Measurements from ENCODE around the gene NBPF20. TPM values are rescaled to one million over a fixed set of nuclear protein-coding genes. Genes with fewer than 3 reads are reported as not detected.
A peak's percentile ranks its signal among the peaks of the same experiment; 100 is the strongest.
"Not testable (repeated sequence)": the region's sequence is repeated elsewhere in the genome, so short reads cannot be mapped to it uniquely, and the experiment has no call there.

The NBPF20 gene, protein sequence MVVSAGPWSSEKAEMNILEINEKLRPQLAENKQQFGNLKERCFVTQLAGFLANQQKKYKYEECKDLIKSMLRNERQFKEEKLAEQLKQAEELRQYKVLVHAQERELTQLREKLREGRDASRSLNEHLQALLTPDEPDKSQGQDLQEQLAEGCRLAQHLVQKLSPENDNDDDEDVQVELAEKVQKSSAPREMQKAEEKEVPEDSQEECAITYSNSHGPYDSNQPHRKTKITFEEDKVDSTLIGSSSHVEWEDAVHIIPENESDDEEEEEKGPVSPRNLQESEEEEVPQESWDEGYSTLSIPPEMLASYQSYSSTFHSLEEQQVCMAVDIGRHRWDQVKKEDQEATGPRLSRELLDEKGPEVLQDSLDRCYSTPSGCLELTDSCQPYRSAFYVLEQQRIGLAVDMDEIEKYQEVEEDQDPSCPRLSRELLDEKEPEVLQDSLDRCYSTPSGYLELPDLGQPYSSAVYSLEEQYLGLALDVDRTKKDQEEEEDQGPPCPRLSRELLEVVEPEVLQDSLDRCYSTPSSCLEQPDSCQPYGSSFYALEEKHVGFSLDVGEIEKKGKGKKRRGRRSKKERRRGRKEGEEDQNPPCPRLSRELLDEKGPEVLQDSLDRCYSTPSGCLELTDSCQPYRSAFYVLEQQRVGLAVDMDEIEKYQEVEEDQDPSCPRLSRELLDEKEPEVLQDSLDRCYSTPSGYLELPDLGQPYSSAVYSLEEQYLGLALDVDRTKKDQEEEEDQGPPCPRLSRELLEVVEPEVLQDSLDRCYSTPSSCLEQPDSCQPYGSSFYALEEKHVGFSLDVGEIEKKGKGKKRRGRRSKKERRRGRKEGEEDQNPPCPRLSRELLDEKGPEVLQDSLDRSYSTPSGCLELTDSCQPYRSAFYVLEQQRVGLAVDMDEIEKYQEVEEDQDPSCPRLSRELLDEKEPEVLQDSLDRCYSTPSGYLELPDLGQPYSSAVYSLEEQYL (N-terminal part only)
- total RNA-seq (ENCODE audit: low replicate concordance): 0.37 and 0.68 TPM in 2 replicates

DNA sequence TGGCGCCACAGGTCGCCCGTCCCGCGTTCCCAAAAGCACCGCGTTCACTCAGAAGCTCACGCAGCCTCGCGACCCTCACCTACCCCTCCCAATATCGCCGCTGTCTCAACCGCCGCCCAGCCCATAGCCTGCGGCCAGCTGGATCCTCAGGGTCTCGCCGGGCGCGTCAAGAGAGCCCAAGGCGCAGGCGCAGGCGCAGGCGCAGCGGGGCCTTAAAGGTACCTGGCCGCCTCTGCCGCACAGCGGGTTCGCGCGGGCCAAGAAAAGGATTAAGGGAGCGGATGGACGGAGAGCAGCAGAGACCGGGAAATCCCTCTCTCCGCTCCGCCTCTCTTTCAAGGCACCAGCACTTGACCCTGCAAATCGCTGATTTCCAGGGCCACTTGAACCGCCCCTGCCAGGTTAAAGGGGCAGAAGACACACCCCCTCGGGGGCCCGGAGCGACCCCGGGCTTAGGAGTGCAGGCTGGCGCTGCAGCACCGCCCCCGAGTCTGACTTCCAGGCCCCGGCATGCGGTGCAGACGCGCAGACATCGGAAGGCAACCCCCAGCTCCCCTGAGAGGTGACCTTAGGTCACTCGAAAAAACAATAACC is at the start of gene NBPF20:
Gene NBPF20 (minus strand): TSS at position 168 of the 594 bp plus-strand sequence. CDS start 20,331 bp downstream, outside the sequence.
- Histone ChIP-seq H3K4me1 (peaks cover 3% of the 10 kb centered on the region), H3F3A (ENCODE audit: low read depth) (peaks cover 12% of the 10 kb centered on the region), H3K9ac (no peak within 1 kb of the TSS), H3K4me2 (peak within 1 kb of the TSS; percentile 75), H3K9me3 (ENCODE audit: low read depth) (no peaks in the 10 kb centered on the region), H3K27ac (no peak within 1 kb of the TSS), H3K79me2 (ENCODE audit: low read depth) (no peaks in the 10 kb centered on the region), H4K20me1 (ENCODE audit: low read depth) (peaks cover 9% of the 10 kb centered on the region), H3K4me3 (peak within 1 kb of the TSS; percentile 62), H2AFZ (replicated peaks) (peak within 1 kb of the TSS; percentile 97), H3K27me3 (peaks cover 65% of the 10 kb centered on the region), H3K36me3 (no peaks in the 10 kb centered on the region)
- peak; percentile 65 for TF ChIP-seq EZH2 (IDR thresholded peaks at IDR 0.05)
- TF ChIP-seq EZH2phosphoT487 (IDR thresholded peaks at IDR 0.05): no peak
- DNase-seq (ENCODE audit: low spot score): peak; percentile 94
- peaks cover 6% of the 10 kb centered on the region for H3K4me1 Mint-ChIP-seq
- H3K27ac Mint-ChIP-seq: no peak within 1 kb of the TSS
- peaks cover 42% of the 10 kb centered on the region for H3K27me3 Mint-ChIP-seq (ENCODE audit: insufficient read depth, low read depth)
- H3K36me3 Mint-ChIP-seq: peaks cover 4% of the 10 kb centered on the region
- H3K4me3 Mint-ChIP-seq: peak within 1 kb of the TSS; percentile 96
- peaks cover 25% of the 10 kb centered on the region for H3K9me3 Mint-ChIP-seq

DNA sequence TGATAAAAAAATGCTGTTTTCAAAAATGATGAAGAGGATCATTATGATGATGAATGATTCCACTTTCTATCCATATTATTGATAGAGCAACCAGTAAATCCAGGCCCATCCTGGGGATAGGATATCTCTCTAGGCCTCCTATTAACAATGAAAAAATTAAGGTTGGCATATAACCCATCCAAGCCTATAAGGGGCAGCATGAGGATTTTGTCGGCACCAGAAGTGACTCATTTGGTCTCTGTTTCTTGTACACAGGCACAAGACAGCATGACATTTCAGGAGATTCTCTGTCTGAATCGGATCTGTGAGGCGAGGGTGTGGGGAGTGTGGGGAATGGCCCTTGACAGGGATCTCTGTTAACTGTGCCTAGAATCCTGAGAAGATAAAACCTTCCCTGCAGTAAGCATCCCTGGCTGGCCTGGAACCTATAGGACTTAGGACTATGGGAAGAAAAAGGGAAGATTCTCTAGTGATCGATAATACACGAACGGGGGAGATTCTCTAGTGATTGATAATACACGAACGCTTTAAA is 49.5 kb upstream of the NBPF20 start:
- peak overlapping the region; percentile 84 for H3K4me2 ChIP-seq
- H3K27ac ChIP-seq; H4K20me1 ChIP-seq (ENCODE audit: low read depth); DNase-seq (ENCODE audit: low spot score); H3K79me2 ChIP-seq (ENCODE audit: low read depth); H3K9ac ChIP-seq; H3K4me1 ChIP-seq; H3K36me3 Mint-ChIP-seq; H3K4me1 Mint-ChIP-seq; H3K27me3 Mint-ChIP-seq (ENCODE audit: insufficient read depth, low read depth); H3K36me3 ChIP-seq; H3F3A ChIP-seq (ENCODE audit: low read depth); H3K9me3 ChIP-seq (ENCODE audit: low read depth); H3K27ac Mint-ChIP-seq; H3K9me3 Mint-ChIP-seq: not testable (repeated sequence)
- peak overlapping the region; percentile 79 for H2AFZ ChIP-seq (replicated peaks)
- peaks cover 23% of the 10 kb centered on the region for H3K27me3 ChIP-seq
- H3K4me3 Mint-ChIP-seq: peak overlapping the region; percentile 90
- peak overlapping the region; percentile 71 for H3K4me3 ChIP-seq

DNA sequence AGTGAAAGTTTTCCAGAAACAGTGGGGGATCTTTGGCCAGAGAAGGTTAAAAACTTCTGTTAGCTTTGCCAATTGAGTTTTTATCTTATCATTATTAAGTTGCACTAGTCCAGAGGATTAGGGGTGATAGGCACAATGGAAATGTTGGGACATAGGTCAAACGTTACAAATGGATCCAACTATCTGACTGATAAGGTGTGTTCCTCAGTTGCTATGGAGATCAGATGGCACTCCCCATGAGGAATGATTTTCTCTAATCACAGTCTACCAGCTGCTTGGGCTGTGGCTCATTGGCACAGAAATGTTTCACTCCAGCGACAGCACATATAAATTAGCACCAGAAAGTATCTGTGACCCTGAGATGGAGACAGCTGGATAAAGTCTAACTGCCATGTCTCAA is 47.3 kb upstream of the NBPF20 start:
- not testable (repeated sequence) for H3K4me1 Mint-ChIP-seq; H3K27ac ChIP-seq; H3K4me2 ChIP-seq; H3K36me3 ChIP-seq; H3K9ac ChIP-seq; H3K27ac Mint-ChIP-seq; H4K20me1 ChIP-seq (ENCODE audit: low read depth); H3K79me2 ChIP-seq (ENCODE audit: low read depth); H3K9me3 ChIP-seq (ENCODE audit: low read depth); DNase-seq (ENCODE audit: low spot score); H3K4me3 Mint-ChIP-seq; H3K4me1 ChIP-seq; H3K27me3 Mint-ChIP-seq (ENCODE audit: insufficient read depth, low read depth); H2AFZ ChIP-seq (replicated peaks); H3K4me3 ChIP-seq; H3F3A ChIP-seq (ENCODE audit: low read depth); H3K9me3 Mint-ChIP-seq; H3K36me3 Mint-ChIP-seq
- peaks cover 23% of the 10 kb centered on the region for H3K27me3 ChIP-seq

DNA sequence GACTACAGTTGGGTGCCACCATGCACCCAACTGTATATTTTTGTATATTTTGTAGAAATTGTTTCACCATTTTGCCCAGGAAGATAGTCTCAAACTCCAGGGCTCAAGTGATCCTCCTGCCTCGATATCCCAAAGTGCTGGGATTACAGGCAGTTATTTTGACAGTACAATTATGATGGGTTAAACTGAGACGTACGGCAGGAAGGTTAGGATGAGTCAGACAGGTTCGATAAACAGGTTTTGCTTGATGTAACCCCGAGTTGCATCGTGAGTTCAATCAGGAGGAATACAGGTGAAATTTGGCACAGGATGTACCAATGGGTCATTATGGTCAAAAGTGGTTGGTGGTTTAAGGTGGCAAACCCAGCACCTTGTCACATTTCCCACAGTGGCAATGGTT is 46.0 kb upstream of the NBPF20 start:
- H3K79me2 ChIP-seq (ENCODE audit: low read depth); H3K27me3 Mint-ChIP-seq (ENCODE audit: insufficient read depth, low read depth); DNase-seq (ENCODE audit: low spot score); H3F3A ChIP-seq (ENCODE audit: low read depth); H3K27ac ChIP-seq; H3K9me3 Mint-ChIP-seq; H3K27ac Mint-ChIP-seq; H3K9ac ChIP-seq; H3K4me3 ChIP-seq; H3K4me1 ChIP-seq; H3K4me3 Mint-ChIP-seq; H3K36me3 Mint-ChIP-seq; H3K36me3 ChIP-seq; H3K4me1 Mint-ChIP-seq; H3K4me2 ChIP-seq; H2AFZ ChIP-seq (replicated peaks); H3K9me3 ChIP-seq (ENCODE audit: low read depth); H4K20me1 ChIP-seq (ENCODE audit: low read depth): not testable (repeated sequence)
- peaks cover 17% of the 10 kb centered on the region for H3K27me3 ChIP-seq

DNA sequence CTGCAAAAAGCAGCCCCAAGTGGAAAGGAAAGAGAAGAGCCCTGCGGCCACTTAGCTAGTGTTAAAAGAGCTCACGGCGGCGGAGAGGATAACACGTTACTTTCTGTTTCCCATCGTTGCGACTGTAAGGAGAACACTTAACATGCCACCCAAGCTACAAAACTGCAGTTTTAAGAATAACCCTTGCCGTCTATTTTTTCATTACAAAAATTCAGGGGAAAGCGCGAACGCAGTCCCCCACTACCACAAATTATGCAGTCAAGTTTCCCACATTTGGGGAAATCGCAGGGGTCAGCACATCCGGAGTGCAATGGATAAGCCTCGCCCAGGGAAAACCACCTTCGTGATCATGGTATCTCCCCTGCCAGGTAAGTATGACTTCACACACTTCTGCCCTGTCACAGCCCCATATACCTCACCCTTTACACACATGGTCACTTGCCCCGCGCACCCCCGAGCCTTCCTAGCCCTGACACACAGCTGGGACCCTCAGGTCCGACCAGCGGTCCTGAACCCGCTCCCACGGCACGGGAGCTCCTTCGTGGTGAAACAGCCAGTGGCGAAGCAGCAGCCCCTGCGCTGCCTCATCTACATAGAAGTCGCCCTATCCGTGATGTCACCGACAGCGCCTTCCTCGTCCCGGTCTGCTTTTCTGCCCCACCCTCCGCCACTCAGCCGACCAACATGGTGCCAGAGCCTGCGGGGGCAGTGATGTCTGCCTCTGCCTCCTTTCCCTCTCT is 40.2 kb upstream of the NBPF20 start:
- not testable (repeated sequence) for H3K9me3 Mint-ChIP-seq; H2AFZ ChIP-seq (replicated peaks)
- H3K27ac ChIP-seq: peak overlapping the region; percentile 97

DNA sequence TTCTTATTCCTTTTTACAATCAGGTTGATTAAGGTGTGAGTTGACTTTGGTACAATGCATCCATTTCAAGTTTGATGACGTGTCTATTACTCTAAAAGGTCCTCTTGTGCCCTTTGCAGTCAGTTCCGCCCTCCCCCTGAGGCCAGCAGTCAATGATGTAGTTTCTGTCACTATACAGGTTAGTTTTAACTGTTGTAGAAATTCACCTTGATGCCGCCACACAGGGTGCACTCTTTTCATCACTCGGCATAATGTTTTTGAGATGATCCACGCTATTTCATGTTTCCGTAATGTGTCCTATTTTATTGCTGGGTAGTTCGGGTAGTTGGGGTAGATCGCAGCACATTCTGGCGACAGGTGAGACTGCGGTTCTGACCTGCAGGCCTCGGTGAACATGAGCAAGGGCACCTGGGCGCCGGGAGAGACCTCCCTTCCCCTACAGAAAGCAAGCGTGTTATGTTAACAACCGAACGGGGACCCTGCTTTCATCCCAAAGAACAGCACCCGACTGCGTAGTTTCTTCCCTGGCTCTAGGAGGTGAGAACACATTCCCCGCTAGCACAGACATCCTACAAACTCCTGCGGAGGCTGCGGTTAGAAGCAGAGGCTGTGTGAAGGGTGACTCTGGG is 39.4 kb upstream of the NBPF20 start:
- not testable (repeated sequence) for H3K36me3 Mint-ChIP-seq; H3K4me1 ChIP-seq; H3K9me3 ChIP-seq (ENCODE audit: low read depth); H3K79me2 ChIP-seq (ENCODE audit: low read depth); H3K9me3 Mint-ChIP-seq; DNase-seq (ENCODE audit: low spot score); H2AFZ ChIP-seq (replicated peaks); H3K9ac ChIP-seq; H4K20me1 ChIP-seq (ENCODE audit: low read depth); H3F3A ChIP-seq (ENCODE audit: low read depth); H3K27ac ChIP-seq; H3K27me3 Mint-ChIP-seq (ENCODE audit: insufficient read depth, low read depth); H3K36me3 ChIP-seq; H3K4me1 Mint-ChIP-seq; H3K27ac Mint-ChIP-seq
- peaks cover 36% of the 10 kb centered on the region for H3K27me3 ChIP-seq
- H3K4me3 ChIP-seq: peak overlapping the region; percentile 36
- H3K4me2 ChIP-seq: peak overlapping the region; percentile 61
- peak overlapping the region; percentile 85 for H3K4me3 Mint-ChIP-seq

More for the DNA sequence above, 40.2 kb upstream of the NBPF20 start:
- H3K27me3 Mint-ChIP-seq (ENCODE audit: insufficient read depth, low read depth); H3K9me3 ChIP-seq (ENCODE audit: low read depth); H3K4me1 Mint-ChIP-seq; H4K20me1 ChIP-seq (ENCODE audit: low read depth); H3K36me3 ChIP-seq; H3F3A ChIP-seq (ENCODE audit: low read depth); H3K79me2 ChIP-seq (ENCODE audit: low read depth); H3K36me3 Mint-ChIP-seq; H3K4me1 ChIP-seq: not testable (repeated sequence)
- DNase-seq (ENCODE audit: low spot score): peak; percentile 86
- Histone ChIP-seq H3K4me3 (peak overlapping the region; percentile 36), H3K27me3 (peaks cover 29% of the 10 kb centered on the region), H3K4me2 (peak overlapping the region; percentile 61), H3K9ac (peak overlapping the region; percentile 95)
- peak overlapping the region; percentile 87 for H3K27ac Mint-ChIP-seq
- peak overlapping the region; percentile 85 for H3K4me3 Mint-ChIP-seq

All from neural progenitor cell (in vitro differentiated cells).